Neuronal stem cell (in vitro differentiated cells): Measurements from ENCODE around the gene MTHFR.

Source experiments
- DNase-seq: peaks from one replicate; pipeline ENCODE4 v3.0.0-alpha.2; 2013; ENCODE audit warnings: low spot score
- H2AFZ ChIP-seq: one replicate; pipeline ENCODE4 v1.6.1; 2013; ENCODE audit warnings: mild to moderate bottlenecking, low read length, inconsistent platforms
- H2AK5ac ChIP-seq: 2 replicates; pipeline ENCODE4 v1.6.1; 2013; ENCODE audit warnings: low read depth, mild to moderate bottlenecking, inconsistent platforms, low read length, moderate library complexity, mixed read lengths
- H2BK120ac ChIP-seq: 2 replicates; pipeline ENCODE4 v1.6.1; 2013; ENCODE audit warnings: low read depth, mild to moderate bottlenecking, inconsistent platforms, low read length, moderate library complexity, mixed read lengths
- H2BK12ac ChIP-seq: one replicate; pipeline ENCODE4 v1.6.1; 2013; ENCODE audit warnings: low read length, inconsistent platforms
- H2BK15ac ChIP-seq: 2 replicates; pipeline ENCODE4 v1.6.1; 2013; ENCODE audit warnings: mild to moderate bottlenecking, low read length, inconsistent platforms, mixed read lengths
- H2BK5ac ChIP-seq: one replicate; pipeline ENCODE4 v1.6.1; 2013; ENCODE audit warnings: inconsistent platforms, mild to moderate bottlenecking, low read length, moderate library complexity
- H3K14ac ChIP-seq: one replicate; pipeline ENCODE4 v1.6.1; 2013; ENCODE audit warnings: low read length, inconsistent platforms
- H3K18ac ChIP-seq: 2 replicates; pipeline ENCODE4 v1.6.1; 2013; ENCODE audit warnings: low read length, inconsistent platforms
- H3K23ac ChIP-seq: 2 replicates; pipeline ENCODE4 v1.6.1; 2013; ENCODE audit warnings: low read depth, mild to moderate bottlenecking, mixed read lengths, low read length, inconsistent platforms; ENCODE audit not compliant: poor library complexity
- H3K27ac ChIP-seq: replicated peaks from 3 replicates; pipeline ENCODE4 v1.5.1; 2013; ENCODE audit warnings: low read length, inconsistent platforms
- H3K27me3 ChIP-seq, 3 experiments: 2 replicates each; pipeline ENCODE4 v1.6.1; 2013; ENCODE audit warnings: low read length in 3 of 3, mild to moderate bottlenecking in 2 of 3, inconsistent platforms in 1 of 3, low read depth in 1 of 3, mixed read lengths in 1 of 3, moderate library complexity in 1 of 3; ENCODE audit not compliant: control insufficient read depth in 3 of 3, insufficient read depth in 3 of 3
- H3K36me3 ChIP-seq, 2 donors: replicated peaks in 1 of 2; 2 replicates each; pipeline ENCODE4 v1.6.1; 2013; ENCODE audit warnings: low read length in 2 of 2; ENCODE audit not compliant: control insufficient read depth in 2 of 2, insufficient read depth in 2 of 2
- H3K4ac ChIP-seq: 2 replicates; pipeline ENCODE4 v1.6.1; 2013; ENCODE audit warnings: inconsistent platforms, mild to moderate bottlenecking, low read length, moderate library complexity
- H3K4me1 ChIP-seq, 2 donors: 1 replicate in 1 of 2; 2 replicates in 1 of 2; pipeline ENCODE4 v1.6.1; 2013; ENCODE audit warnings: low read length in 2 of 2, low read depth in 1 of 2; ENCODE audit not compliant: control insufficient read depth in 2 of 2, insufficient read depth in 1 of 2
- H3K4me2 ChIP-seq: one replicate; pipeline ENCODE4 v1.6.1; 2013; ENCODE audit warnings: mild to moderate bottlenecking, low read length, inconsistent platforms; ENCODE audit not compliant: insufficient read depth, poor library complexity, severe bottlenecking
- H3K4me3 ChIP-seq, 2 donors: 2 replicates each; pipeline ENCODE4 v1.5.1; 2013; ENCODE audit warnings: low read length in 2 of 2, mild to moderate bottlenecking in 2 of 2, inconsistent platforms in 1 of 2, moderate library complexity in 1 of 2
- H3K79me1 ChIP-seq: one replicate; pipeline ENCODE4 v1.6.1; 2013; ENCODE audit warnings: low read depth, mild to moderate bottlenecking, inconsistent platforms, low read length, moderate library complexity
- H3K9ac ChIP-seq: one replicate; pipeline ENCODE4 v1.6.1; 2013; ENCODE audit warnings: mild to moderate bottlenecking, low read depth, low read length, inconsistent platforms; ENCODE audit not compliant: poor library complexity
- H3K9me3 ChIP-seq, 2 donors: replicated peaks in 1 of 2; 2 replicates each; pipeline versions ENCODE3 to v1.6.1; 2013; ENCODE audit warnings: low read length in 2 of 2, mild to moderate bottlenecking in 2 of 2, inconsistent platforms in 1 of 2, low read depth in 1 of 2, mixed read lengths in 1 of 2, moderate library complexity in 1 of 2; ENCODE audit not compliant: control insufficient read depth in 2 of 2, insufficient read depth in 1 of 2
- H4K8ac ChIP-seq: one replicate; pipeline ENCODE4 v1.6.1; 2013; ENCODE audit warnings: low read depth, mild to moderate bottlenecking, inconsistent platforms, low read length, moderate library complexity
- H4K91ac ChIP-seq: one replicate; pipeline ENCODE4 v1.6.1; 2013; ENCODE audit warnings: low read length, low read depth, mild to moderate bottlenecking, inconsistent platforms; ENCODE audit not compliant: poor library complexity
- WGBS, 2 donors: extraction: QIAGEN DNeasy Blood & Tissue Kit; methylation state at CpG; one replicate each; pipeline ENCODE4 v1.1.7; 2013; ENCODE audit warnings: missing lambda C conversion rate in 2 of 2, mixed read lengths in 1 of 2; ENCODE audit not compliant: insufficient read length in 2 of 2, insufficient replicate concordance in 1 of 2; ENCODE audit errors: extremely low coverage in 2 of 2; 5-methylcytosine and 5-hydroxymethylcytosine counted together

Gene MTHFR

DNA sequence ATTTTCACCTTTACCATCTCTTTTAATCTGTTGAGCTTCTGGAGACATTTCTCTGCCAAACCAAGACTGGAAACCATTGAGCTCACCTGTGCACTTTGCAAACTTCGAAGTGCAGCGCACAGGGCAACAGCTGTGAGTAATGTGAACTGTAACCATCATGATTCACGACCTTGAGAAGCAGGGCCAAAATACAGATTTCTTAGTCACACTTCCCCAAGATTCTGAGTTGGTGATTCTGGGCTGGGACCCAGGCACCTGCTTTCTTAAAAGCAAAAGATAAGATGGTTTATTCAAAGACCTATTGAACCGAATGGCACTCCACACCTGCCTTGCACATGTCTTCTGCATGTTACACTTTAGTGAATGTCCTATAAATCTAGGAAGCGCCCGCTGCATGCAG is 59.7 kb downstream of the MTHFR start:
- no peak overlapping the region for H4K91ac ChIP-seq
- no CpG with 5 or more reads among the region's 6 CpGs for WGBS, 2 donors
- no peak overlapping the region for H4K8ac ChIP-seq
- no peak overlapping the region for H2BK12ac ChIP-seq
- H3K23ac ChIP-seq = no peak overlapping the region
- no peak overlapping the region for H2AFZ ChIP-seq
- no peak overlapping the region for H3K27ac ChIP-seq
- no peak overlapping the region for H2BK120ac ChIP-seq
- H3K9ac ChIP-seq = no peak overlapping the region
- H3K4ac ChIP-seq = no peak overlapping the region
- H3K79me1 ChIP-seq = peaks cover 4% of the 10 kb centered on the region
- H2AK5ac ChIP-seq = no peak overlapping the region
- H2BK15ac ChIP-seq = no peak overlapping the region
- no peaks in the 10 kb centered on the region for H3K9me3 ChIP-seq
- H3K4me3 ChIP-seq = no peak overlapping the region
- no peak overlapping the region for H3K14ac ChIP-seq
- H3K4me1 ChIP-seq = no peaks in the 10 kb centered on the region
- H2BK5ac ChIP-seq = no peak overlapping the region
- no peak overlapping the region for H3K18ac ChIP-seq
- H3K4me2 ChIP-seq = no peak overlapping the region
- peaks cover 22 to 35% of the 10 kb centered on the region in 2 donors for H3K36me3 ChIP-seq
- H3K27me3 ChIP-seq = no peaks in the 10 kb centered on the region
- DNase-seq = no peak

DNA sequence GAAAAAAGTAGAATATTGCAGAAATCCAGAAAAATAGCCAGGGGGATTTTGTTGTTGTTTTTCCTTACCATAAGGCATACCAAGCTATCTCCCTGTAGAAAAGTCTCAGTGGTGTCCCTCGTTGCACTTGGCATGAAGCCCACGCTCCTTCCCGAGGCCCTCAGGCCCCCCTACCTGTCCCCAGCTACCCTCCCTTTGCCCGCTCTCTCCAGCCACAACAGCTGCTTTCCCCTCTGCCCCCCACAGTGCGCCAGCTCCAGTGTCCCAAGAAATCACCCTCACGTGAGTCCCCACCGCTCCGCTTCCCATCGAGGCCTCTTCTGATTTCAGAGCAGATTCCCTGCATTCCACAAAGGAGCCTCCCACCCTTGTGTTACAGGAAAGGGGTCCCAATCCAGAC is 61.5 kb downstream of the MTHFR start:
- H2AFZ ChIP-seq = no peak overlapping the region
- no peak overlapping the region for H3K4me2 ChIP-seq
- peaks cover 0 to 5% of the 10 kb centered on the region in 2 donors for H3K4me1 ChIP-seq
- H3K4me3 ChIP-seq = no peak overlapping the region
- H3K9ac ChIP-seq = no peak overlapping the region
- H3K18ac ChIP-seq = peak overlapping the region; percentile 16
- no peak overlapping the region for H3K23ac ChIP-seq
- no peaks in the 10 kb centered on the region for H3K9me3 ChIP-seq
- no peak overlapping the region for H3K4ac ChIP-seq
- no peak overlapping the region for H2AK5ac ChIP-seq
- H3K36me3 ChIP-seq = peaks cover 11 to 21% of the 10 kb centered on the region in 2 donors
- H2BK5ac ChIP-seq = no peak overlapping the region
- no peak overlapping the region for H3K14ac ChIP-seq
- DNase-seq = no peak
- no CpG with 5 or more reads among the region's 9 CpGs for WGBS, 2 donors
- no peak overlapping the region for H2BK120ac ChIP-seq
- H2BK15ac ChIP-seq = no peak overlapping the region
- no peak overlapping the region for H2BK12ac ChIP-seq
- no peak overlapping the region for H3K27ac ChIP-seq
- peaks cover 4% of the 10 kb centered on the region for H3K79me1 ChIP-seq
- no peak overlapping the region for H4K91ac ChIP-seq
- no peaks in the 10 kb centered on the region for H3K27me3 ChIP-seq
- H4K8ac ChIP-seq = no peak overlapping the region

DNA sequence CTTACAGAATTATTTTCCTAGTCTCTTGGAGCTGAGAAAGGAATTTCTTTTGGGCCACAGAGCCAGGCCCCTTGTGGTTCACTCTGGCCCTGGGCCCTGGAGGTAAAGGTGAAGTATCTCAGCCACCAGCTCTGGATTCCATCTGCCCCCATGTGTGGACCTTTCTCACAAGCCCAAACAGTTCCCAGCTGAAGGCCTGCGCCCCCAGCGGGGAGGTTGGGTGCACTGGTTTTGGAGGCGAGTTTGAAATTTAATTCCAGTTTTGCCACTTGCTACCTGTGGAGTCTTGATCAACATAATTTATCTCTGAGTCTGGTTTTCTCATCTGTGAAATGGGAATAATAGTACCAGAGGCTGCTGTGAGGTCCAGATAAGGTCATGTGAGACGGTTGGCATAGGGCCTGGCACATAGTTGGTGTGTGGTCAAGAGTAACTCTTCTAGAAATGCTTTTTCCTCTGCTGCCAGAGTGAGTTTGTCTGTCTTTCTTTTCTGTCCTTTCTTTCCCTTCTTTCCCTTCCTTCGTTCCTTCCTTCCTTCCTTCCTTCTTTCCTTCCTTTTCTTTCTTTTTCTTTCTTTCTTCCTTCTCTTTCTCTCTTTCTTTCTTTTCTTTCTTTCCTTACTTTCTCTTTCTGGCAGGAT is 63.7 kb downstream of the MTHFR start:
- H2AK5ac ChIP-seq = no peak overlapping the region
- no peak overlapping the region for H2BK12ac ChIP-seq
- no peak overlapping the region for H3K14ac ChIP-seq
- no peak overlapping the region for H3K4ac ChIP-seq
- H3K36me3 ChIP-seq = peaks cover 3 to 13% of the 10 kb centered on the region in 2 donors
- H3K9me3 ChIP-seq = no peaks in the 10 kb centered on the region
- H4K8ac ChIP-seq = no peak overlapping the region
- H2BK15ac ChIP-seq = no peak overlapping the region
- no peak for DNase-seq
- no peak overlapping the region for H3K9ac ChIP-seq
- H3K4me3 ChIP-seq = no peak overlapping the region
- H4K91ac ChIP-seq = no peak overlapping the region
- H2AFZ ChIP-seq = no peak overlapping the region
- no CpG with 5 or more reads among the region's 5 CpGs for WGBS, 2 donors
- no peak overlapping the region for H3K23ac ChIP-seq
- no peak overlapping the region for H3K18ac ChIP-seq
- no peaks in the 10 kb centered on the region for H3K27me3 ChIP-seq
- H2BK5ac ChIP-seq = no peak overlapping the region
- H2BK120ac ChIP-seq = no peak overlapping the region
- H3K4me2 ChIP-seq = no peak overlapping the region
- no peaks in the 10 kb centered on the region for H3K79me1 ChIP-seq
- H3K27ac ChIP-seq = no peak overlapping the region
- peaks cover 5 to 8% of the 10 kb centered on the region in 2 donors for H3K4me1 ChIP-seq

DNA sequence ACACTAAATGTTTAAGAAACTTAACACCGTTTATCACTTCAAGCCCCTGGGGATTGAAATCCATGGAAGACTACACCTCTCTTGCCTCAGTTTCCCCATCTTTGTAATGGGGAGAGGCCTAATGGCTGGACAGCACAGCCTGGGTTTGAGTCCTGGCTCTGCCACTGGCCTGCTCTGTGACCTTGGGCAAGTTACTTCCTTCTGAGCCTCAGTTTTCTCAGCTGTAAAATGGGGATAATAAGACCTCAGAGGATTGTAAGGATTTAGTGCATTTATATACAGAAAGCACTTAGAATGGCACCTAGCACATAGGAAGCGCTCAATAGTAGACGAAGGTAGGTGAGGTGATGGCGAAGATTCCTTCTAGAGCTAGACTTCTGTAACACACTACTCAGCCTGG is 64.3 kb downstream of the MTHFR start:
- no peaks in the 10 kb centered on the region for H3K79me1 ChIP-seq
- H4K8ac ChIP-seq = no peak overlapping the region
- H3K27me3 ChIP-seq = no peaks in the 10 kb centered on the region
- no peak overlapping the region for H3K14ac ChIP-seq
- H3K27ac ChIP-seq = no peak overlapping the region
- no peaks in the 10 kb centered on the region for H3K9me3 ChIP-seq
- peaks cover 8 to 11% of the 10 kb centered on the region in 2 donors for H3K4me1 ChIP-seq
- no peak overlapping the region for H4K91ac ChIP-seq
- no peak overlapping the region for H3K9ac ChIP-seq
- no peak overlapping the region for H3K4me2 ChIP-seq
- no peak overlapping the region for H2AFZ ChIP-seq
- no peak overlapping the region for H3K23ac ChIP-seq
- no CpG with 5 or more reads among the region's 4 CpGs for WGBS, 2 donors
- H3K36me3 ChIP-seq = peaks cover 2 to 10% of the 10 kb centered on the region in 2 donors
- H2BK15ac ChIP-seq = no peak overlapping the region
- no peak overlapping the region for H2BK12ac ChIP-seq
- no peak overlapping the region for H2BK5ac ChIP-seq
- H2BK120ac ChIP-seq = no peak overlapping the region
- no peak overlapping the region for H3K4me3 ChIP-seq
- H3K4ac ChIP-seq = no peak overlapping the region
- no peak for DNase-seq
- H2AK5ac ChIP-seq = no peak overlapping the region
- no peak overlapping the region for H3K18ac ChIP-seq
